RWPE1 (cell line): ENCODE measurements around the gene RGS8.

Source experiments
- CTCF ChIA-PET: fragments of 350-600 bp; sonication (Branson Sonifier 250); formaldehyde crosslinking; extraction: SDS; loops from one replicate; lab custom pipeline; 2021; lab: Yijun Ruan, JAX
- POLR2A ChIA-PET: fragments of 400-600 bp; formaldehyde crosslinking; extraction: SDS; loops from one replicate; lab custom pipeline; 2020; ENCODE audit warnings: antibody characterized with exemption; ENCODE audit not compliant: low non-redundant PET; lab: Yijun Ruan, JAX
- DNase-seq: peaks from one replicate; pipeline ENCODE4 v3.0.0; 2012; ENCODE audit warnings: low spot score
- H3K27ac ChIP-seq: fragments of 450-650 bp; 2 replicates; pipeline ENCODE4 v1.5.1; 2017
- TF ChIP-seq, protein P1 (sequence below): fragments of 450-650 bp; conservative IDR thresholded peaks from 2 replicates; pipeline ENCODE4 v1.5.1; 2017; ENCODE audit warnings: low read depth, mild to moderate bottlenecking

Gene RGS8

DNA sequence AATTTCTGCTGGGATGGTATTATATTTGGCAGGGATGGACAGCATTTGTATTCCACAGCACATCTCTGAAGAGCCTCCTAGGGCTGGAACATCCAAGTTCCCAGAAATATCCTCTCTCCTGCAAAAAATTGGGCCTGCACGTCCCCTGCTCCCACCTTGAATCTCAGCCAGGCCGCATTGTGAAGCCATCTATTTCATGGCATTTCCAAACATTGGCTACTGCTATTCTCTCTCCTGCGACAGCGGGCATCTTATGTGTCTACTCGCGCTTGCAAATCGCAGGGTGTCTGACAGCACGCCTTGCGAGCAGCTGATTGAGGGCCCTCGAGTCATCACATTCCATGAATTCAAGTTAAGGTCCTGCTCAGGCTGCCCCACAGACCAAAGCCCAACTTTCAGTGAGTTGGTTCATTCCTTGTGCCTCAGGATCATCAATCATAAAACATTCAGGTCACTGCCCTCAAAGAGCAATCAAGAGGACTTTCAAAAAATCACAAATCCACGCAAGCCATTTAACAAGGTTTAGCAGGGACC, 15.8 kb downstream of the RGS8 start:
- POLR2A ChIA-PET: no interaction called here
- CTCF ChIA-PET: no interaction called here
- DNase-seq: no peak
- H3K27ac ChIP-seq: no peak overlapping the region
- TF ChIP-seq, protein P1, sequence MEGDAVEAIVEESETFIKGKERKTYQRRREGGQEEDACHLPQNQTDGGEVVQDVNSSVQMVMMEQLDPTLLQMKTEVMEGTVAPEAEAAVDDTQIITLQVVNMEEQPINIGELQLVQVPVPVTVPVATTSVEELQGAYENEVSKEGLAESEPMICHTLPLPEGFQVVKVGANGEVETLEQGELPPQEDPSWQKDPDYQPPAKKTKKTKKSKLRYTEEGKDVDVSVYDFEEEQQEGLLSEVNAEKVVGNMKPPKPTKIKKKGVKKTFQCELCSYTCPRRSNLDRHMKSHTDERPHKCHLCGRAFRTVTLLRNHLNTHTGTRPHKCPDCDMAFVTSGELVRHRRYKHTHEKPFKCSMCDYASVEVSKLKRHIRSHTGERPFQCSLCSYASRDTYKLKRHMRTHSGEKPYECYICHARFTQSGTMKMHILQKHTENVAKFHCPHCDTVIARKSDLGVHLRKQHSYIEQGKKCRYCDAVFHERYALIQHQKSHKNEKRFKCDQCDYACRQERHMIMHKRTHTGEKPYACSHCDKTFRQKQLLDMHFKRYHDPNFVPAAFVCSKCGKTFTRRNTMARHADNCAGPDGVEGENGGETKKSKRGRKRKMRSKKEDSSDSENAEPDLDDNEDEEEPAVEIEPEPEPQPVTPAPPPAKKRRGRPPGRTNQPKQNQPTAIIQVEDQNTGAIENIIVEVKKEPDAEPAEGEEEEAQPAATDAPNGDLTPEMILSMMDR: no peak

DNA sequence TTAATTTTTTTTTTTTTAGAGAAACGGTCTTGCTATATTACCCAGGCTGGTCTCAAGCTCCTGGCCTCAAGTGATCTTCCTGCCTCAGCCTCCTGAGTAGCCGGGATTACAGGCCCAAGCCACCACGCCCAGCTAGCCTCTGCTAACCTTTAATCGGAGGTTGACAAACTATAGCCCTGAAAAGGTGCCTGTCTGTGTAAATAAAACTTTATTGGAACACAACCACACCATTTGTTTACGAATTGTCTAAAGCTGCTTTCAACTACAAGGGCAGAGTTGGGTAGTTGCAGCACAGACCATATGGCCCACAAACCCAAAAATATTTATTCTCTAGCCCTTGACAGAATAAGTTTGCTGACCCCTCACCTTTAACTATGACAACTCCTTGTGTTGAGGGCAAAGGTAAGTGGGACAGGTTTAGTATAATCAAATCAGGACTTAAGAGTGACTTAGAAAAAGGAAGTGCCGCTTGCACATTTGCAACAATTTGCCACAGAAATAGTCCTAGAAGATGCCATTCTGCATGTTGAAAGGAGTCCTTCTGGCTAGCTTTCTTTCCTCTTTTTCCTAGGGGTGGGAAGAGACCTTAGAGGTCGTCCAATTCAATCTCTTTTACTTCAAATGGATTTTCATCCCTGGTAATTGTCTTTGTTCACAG, 16.4 kb downstream of the RGS8 start:
- ChIA-PET CTCF (no interaction called here), POLR2A (no interaction called here)
- TF ChIP-seq, protein P1: no peak
- H3K27ac ChIP-seq: no peak overlapping the region
- no peak for DNase-seq

DNA sequence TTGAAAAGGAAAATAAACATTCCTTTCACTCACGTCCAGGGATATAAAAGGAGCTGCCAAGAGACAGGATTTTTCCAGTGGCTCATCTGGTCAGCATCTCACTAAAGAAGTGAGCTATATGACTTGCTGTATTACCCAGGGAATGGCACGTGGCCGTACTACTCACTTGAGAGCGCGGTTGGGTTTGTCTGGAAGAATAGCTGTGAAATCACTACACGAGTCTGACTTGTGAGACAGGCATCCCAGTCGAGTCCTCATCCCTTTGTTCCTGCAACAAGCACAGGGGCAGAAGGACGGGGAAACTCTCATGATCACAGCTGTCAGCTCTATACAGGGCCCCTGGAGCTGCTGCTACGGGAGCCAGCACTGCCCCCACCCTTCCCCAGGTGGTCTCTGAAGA, 17.7 kb downstream of the RGS8 start:
- TF ChIP-seq, protein P1: no peak
- ChIA-PET POLR2A (interaction anchor here (0.6 kb wide), 1 partner anchor 14 kb away, joined by 6 read pairs; no protein-coding TSS in a partner anchor), CTCF (interaction anchor here (0.6 to 1.1 kb wide), 2 partner anchors 33 to 528 kb away, joined by 3 to 4 read pairs; no protein-coding TSS in a partner anchor)
- H3K27ac ChIP-seq: no peak overlapping the region
- no peak for DNase-seq

DNA sequence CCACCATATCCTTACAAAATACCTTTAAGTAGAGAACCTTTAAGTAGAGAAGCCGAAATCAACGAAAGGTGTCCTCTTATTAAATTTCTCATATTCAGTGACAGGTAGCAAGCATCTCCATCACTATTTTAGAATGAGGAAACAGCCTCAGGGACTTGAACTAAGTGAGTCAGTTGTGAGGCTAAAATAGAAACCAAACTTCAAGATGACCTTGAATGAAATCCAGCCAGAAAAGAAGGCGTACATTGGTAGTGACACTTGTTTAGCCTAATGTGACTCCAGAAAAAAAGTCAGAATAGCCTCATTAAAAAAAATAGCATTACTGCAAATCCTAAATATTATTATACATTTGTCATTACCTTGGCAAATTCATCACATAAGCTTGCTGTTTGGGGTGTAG, 20.1 kb downstream of the RGS8 start:
- ChIA-PET POLR2A (no interaction called here), CTCF (no interaction called here)
- TF ChIP-seq, protein P1: no peak
- no peak overlapping the region for H3K27ac ChIP-seq
- no peak for DNase-seq

DNA sequence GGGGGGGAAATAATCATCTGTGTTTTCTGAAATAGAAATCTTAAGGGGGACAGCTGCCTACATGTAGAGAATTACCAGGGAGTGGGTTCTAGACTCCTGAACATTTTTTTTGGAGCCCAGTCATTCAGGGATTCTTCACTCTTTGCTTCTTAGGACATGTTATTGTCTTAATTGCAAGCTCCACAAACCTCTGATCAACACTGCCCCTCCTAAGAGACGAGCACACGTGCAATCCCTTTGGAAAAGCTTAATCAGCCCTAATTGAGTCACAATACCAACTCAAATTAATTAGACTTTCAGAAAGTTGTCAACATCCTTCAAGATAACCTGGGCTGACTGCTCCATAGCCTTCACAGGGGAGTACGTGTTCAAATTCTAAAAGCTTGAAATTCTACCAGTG, 21.4 kb downstream of the RGS8 start:
- POLR2A ChIA-PET: no interaction called here
- TF ChIP-seq, protein P1: no peak
- H3K27ac ChIP-seq: no peak overlapping the region
- DNase-seq: no peak
- CTCF ChIA-PET: no interaction called here

DNA sequence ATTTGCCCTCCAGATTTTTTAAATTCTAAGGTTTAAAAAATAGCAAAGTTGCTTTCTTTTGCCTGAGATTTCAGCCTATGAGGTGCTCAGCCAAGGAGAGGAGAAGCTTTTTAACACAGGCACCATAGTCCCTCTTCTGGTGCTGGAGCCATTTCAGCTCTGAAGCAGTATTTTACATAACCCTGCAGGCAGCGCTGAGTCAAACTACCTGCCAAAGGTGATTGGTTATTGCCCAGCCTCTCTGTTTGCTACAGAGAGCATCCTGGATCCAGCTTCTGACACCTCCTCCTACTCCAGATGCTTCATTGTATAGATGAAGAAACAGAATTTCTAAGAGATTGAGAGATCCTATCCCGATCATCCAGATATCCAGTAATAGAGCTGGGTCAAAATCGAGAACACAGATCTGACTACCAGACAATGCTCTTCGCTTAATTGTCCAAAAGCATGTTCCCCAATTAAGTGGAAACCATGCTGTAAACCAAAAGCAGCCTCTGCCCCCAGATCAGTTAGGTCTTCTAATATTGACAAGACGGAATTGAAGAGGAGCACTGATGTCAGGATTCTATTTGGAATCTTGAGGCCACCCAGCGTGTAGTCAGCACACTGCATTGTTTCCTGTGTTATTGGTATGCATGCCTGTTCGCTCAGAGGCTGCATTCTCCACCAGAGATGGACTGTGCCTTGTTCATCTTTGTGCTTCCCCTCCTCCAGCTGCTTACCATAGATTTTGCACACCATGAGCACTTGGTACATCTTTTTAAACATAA, 22.1 kb downstream of the RGS8 start:
- POLR2A ChIA-PET: no interaction called here
- TF ChIP-seq, protein P1: no peak
- CTCF ChIA-PET: interaction anchor here (0.6 kb wide), 1 partner anchor 126 kb away, joined by 8 read pairs; no protein-coding TSS in a partner anchor
- H3K27ac ChIP-seq: no peak overlapping the region
- no peak for DNase-seq
